ENCODE data around the gene HES3.
A peak's percentile ranks its signal among the peaks of the same experiment; 100 is the strongest.

The HES3 gene

GRCh38 chr1:6234502-6235295 is 9.3 kb upstream of the HES3 start:
- TF ChIP-seq EZH2phosphoT487 (IDR thresholded peaks at IDR 0.05; ENCODE audit: low read depth) (no peak), CTCF (IDR thresholded peaks at IDR 0.05; ENCODE audit: low read depth, low read length) (no peak)
- no peaks in the 10 kb centered on the region for H4K20me1 ChIP-seq (ENCODE audit: insufficient read depth, low read length)
- peak overlapping the region; percentile 100 for H3K4me2 ChIP-seq (ENCODE audit: low read length)
- peaks cover 8% of the 10 kb centered on the region for H3K4me1 ChIP-seq (ENCODE audit: low read length)
- no peak overlapping the region for H2AFZ ChIP-seq (ENCODE audit: low read depth, low read length)
- H3K27me3 ChIP-seq (ENCODE audit: low read depth, low read length), result no peaks in the 10 kb centered on the region
- no peaks in the 10 kb centered on the region for H3K9me3 ChIP-seq (ENCODE audit: insufficient read depth, low read length)
- peak overlapping the region; percentile 91 for H3K9ac ChIP-seq (ENCODE audit: low read length)
- peaks cover 9% of the 10 kb centered on the region for H3K36me3 ChIP-seq (replicated peaks; ENCODE audit: low read depth, low read length)
- H3K4me3 ChIP-seq (ENCODE audit: low read length), result peak overlapping the region; percentile 100
- peak overlapping the region; percentile 11; the same call in 1 of the 2 replicates for H3K27ac ChIP-seq (ENCODE audit: low read length)
- peaks cover 29% of the 10 kb centered on the region for H3K79me2 ChIP-seq (ENCODE audit: low read length)

- TF ChIP-seq EZH2phosphoT487 (IDR thresholded peaks at IDR 0.05; ENCODE audit: low read depth) (no peak), CTCF (IDR thresholded peaks at IDR 0.05; ENCODE audit: low read depth, low read length) (no peak)
- H4K20me1 ChIP-seq (ENCODE audit: insufficient read depth, low read length), result no peaks in the 10 kb centered on the region
- peak overlapping the region; percentile 100 for H3K4me3 ChIP-seq (ENCODE audit: low read length)
- H3K79me2 ChIP-seq (ENCODE audit: low read length), result peaks cover 29% of the 10 kb centered on the region
- H3K4me2 ChIP-seq (ENCODE audit: low read length), result peak overlapping the region; percentile 100
- H3K27ac ChIP-seq (ENCODE audit: low read length), result 0 out of 2 replicates have a peak overlapping the region, but pooled peaks have one; percentile 11
- H2AFZ ChIP-seq (ENCODE audit: low read depth, low read length), result no peak overlapping the region
- H3K27me3 ChIP-seq (ENCODE audit: low read depth, low read length), result no peaks in the 10 kb centered on the region
- peaks cover 9% of the 10 kb centered on the region for H3K36me3 ChIP-seq (replicated peaks; ENCODE audit: low read depth, low read length)
- peak overlapping the region; percentile 91 for H3K9ac ChIP-seq (ENCODE audit: low read length)
- peaks cover 8% of the 10 kb centered on the region for H3K4me1 ChIP-seq (ENCODE audit: low read length)
- H3K9me3 ChIP-seq (ENCODE audit: insufficient read depth, low read length), result no peaks in the 10 kb centered on the region
These were observed 8.7 kb upstream of the HES3 start for GRCh38 chr1:6235296-6235677.

- TF ChIP-seq EZH2phosphoT487 (IDR thresholded peaks at IDR 0.05; ENCODE audit: low read depth), result no peak
- H3K4me2 ChIP-seq (ENCODE audit: low read length), result no peak overlapping the region
- H3K27me3 ChIP-seq (ENCODE audit: low read depth, low read length), result no peaks in the 10 kb centered on the region
- no peaks in the 10 kb centered on the region for H4K20me1 ChIP-seq (ENCODE audit: insufficient read depth, low read length)
- H3K27ac ChIP-seq (ENCODE audit: low read length), result no peak overlapping the region
- H2AFZ ChIP-seq (ENCODE audit: low read depth, low read length), result no peak overlapping the region
- H3K9ac ChIP-seq (ENCODE audit: low read length), result no peak overlapping the region
- H3K9me3 ChIP-seq (ENCODE audit: insufficient read depth, low read length), result no peaks in the 10 kb centered on the region
- peaks cover 8% of the 10 kb centered on the region for H3K4me1 ChIP-seq (ENCODE audit: low read length)
- H3K4me3 ChIP-seq (ENCODE audit: low read length), result no peak overlapping the region
- H3K36me3 ChIP-seq (replicated peaks; ENCODE audit: low read depth, low read length), result peaks cover 6% of the 10 kb centered on the region
- peaks cover 27% of the 10 kb centered on the region for H3K79me2 ChIP-seq (ENCODE audit: low read length)
These were observed 6.9 kb upstream of the HES3 start for GRCh38 chr1:6237093-6237492.

GRCh38 chr1:6239213-6239752 is 4.7 kb upstream of the HES3 start:
- Histone ChIP-seq H3K27ac (ENCODE audit: low read length) (no peak overlapping the region), H2AFZ (ENCODE audit: low read depth, low read length) (no peak overlapping the region), H3K4me3 (ENCODE audit: low read length) (no peak overlapping the region), H3K79me2 (ENCODE audit: low read length) (peaks cover 14% of the 10 kb centered on the region), H3K4me1 (ENCODE audit: low read length) (peaks cover 6% of the 10 kb centered on the region), H3K36me3 (replicated peaks; ENCODE audit: low read depth, low read length) (no peaks in the 10 kb centered on the region), H3K27me3 (ENCODE audit: low read depth, low read length) (no peaks in the 10 kb centered on the region), H3K9me3 (ENCODE audit: insufficient read depth, low read length) (no peaks in the 10 kb centered on the region), H3K4me2 (ENCODE audit: low read length) (no peak overlapping the region), H4K20me1 (ENCODE audit: insufficient read depth, low read length) (no peaks in the 10 kb centered on the region), H3K9ac (ENCODE audit: low read length) (no peak overlapping the region)
- no peak for TF ChIP-seq CTCF (IDR thresholded peaks at IDR 0.05; ENCODE audit: low read depth, low read length)
- no peak for TF ChIP-seq EZH2phosphoT487 (IDR thresholded peaks at IDR 0.05; ENCODE audit: low read depth)

All from OCI-LY3 (cell line).